ENCODE data around the gene ATG5. TPM values are rescaled to one million over a fixed set of nuclear protein-coding genes. Genes with fewer than 3 reads are reported as not detected.

Gene ATG5
- total RNA-seq, 2 experiments from 2014 or later, result 31.2 to 32.4 TPM

GRCh38 chr6:106170030-106170791 lies 155.3 kb downstream of the ATG5 start:
- peaks cover 52% of the 10 kb centered on the region for H3K4me1 Mint-ChIP-seq (ENCODE audit: low read depth)
- H3K36me3 Mint-ChIP-seq (ENCODE audit: low read depth), result peaks cover 2% of the 10 kb centered on the region
- no peak for DNase-seq
- H3K27ac Mint-ChIP-seq, result peak overlapping the region; percentile 28
- H3K4me3 Mint-ChIP-seq, result no peak overlapping the region
- no peak for ATAC-seq
- ChIA-PET POLR2A (interaction anchor here (1.0 to 4.2 kb wide), 2 partner anchors 10 to 71 kb away, joined by 3 to 13 read pairs; no protein-coding TSS in a partner anchor), CTCF (interaction anchor here (1.0 to 2.4 kb wide), 2 partner anchors 12 to 51 kb away, joined by 3 to 10 read pairs; no protein-coding TSS in a partner anchor)
- H3K27me3 Mint-ChIP-seq, result no peaks in the 10 kb centered on the region
- TF ChIP-seq CTCF (IDR thresholded peaks at IDR 0.05), result no peak
- peaks cover 2% of the 10 kb centered on the region for H3K9me3 Mint-ChIP-seq
- intact Hi-C loops (cut with micrococcal nuclease), result no loop called here

- peak; percentile 25 for ATAC-seq
- intact Hi-C loops (cut with micrococcal nuclease), result no loop called here
- POLR2A ChIA-PET, result interaction anchor here (0.8 to 4.2 kb wide), 5 partner anchors 8 to 70 kb away, joined by 4 to 16 read pairs (median 13); no protein-coding TSS in a partner anchor
These were observed 156.0 kb downstream of the ATG5 start for GRCh38 chr6:106169517-106169916.

GRCh38 chr6:106168097-106168888 lies 157.3 kb downstream of the ATG5 start:
- ChIA-PET CTCF (interaction anchor here (1.4 to 2.4 kb wide), 3 partner anchors 12 to 55 kb away, joined by 4 to 10 read pairs (median 6); no protein-coding TSS in a partner anchor), POLR2A (interaction anchor here (0.7 to 4.2 kb wide), 10 partner anchors 10 to 76 kb away, joined by 3 to 16 read pairs (median 6); no protein-coding TSS in a partner anchor)
- no peak overlapping the region for H3K4me3 Mint-ChIP-seq
- DNase-seq (no peak), ATAC-seq (no peak)
- TF ChIP-seq CTCF (IDR thresholded peaks at IDR 0.05), result no peak
- no peaks in the 10 kb centered on the region for H3K27me3 Mint-ChIP-seq
- H3K4me1 Mint-ChIP-seq (ENCODE audit: low read depth), result peaks cover 64% of the 10 kb centered on the region
- intact Hi-C loops (cut with micrococcal nuclease), result no loop called here
- peaks cover 2% of the 10 kb centered on the region for H3K9me3 Mint-ChIP-seq
- H3K36me3 Mint-ChIP-seq (ENCODE audit: low read depth), result peaks cover 4% of the 10 kb centered on the region
- peak overlapping the region; percentile 44 for H3K27ac Mint-ChIP-seq

More at GRCh38 chr6:106169517-106169916, 156.0 kb downstream of the ATG5 start:
- Mint-ChIP-seq H3K9me3 (peaks cover 2% of the 10 kb centered on the region), H3K27ac (peak overlapping the region; percentile 28), H3K36me3 (ENCODE audit: low read depth) (peaks cover 3% of the 10 kb centered on the region), H3K4me1 (ENCODE audit: low read depth) (peaks cover 57% of the 10 kb centered on the region), H3K4me3 (no peak overlapping the region), H3K27me3 (no peaks in the 10 kb centered on the region)
- no peak for TF ChIP-seq CTCF (IDR thresholded peaks at IDR 0.05)
- CTCF ChIA-PET, result interaction anchor here (1.0 to 2.4 kb wide), 2 partner anchors 13 to 51 kb away, joined by 3 to 10 read pairs; no protein-coding TSS in a partner anchor
- DNase-seq, result no peak

- ATAC-seq (no peak), DNase-seq (no peak)
- H3K27me3 Mint-ChIP-seq, result no peaks in the 10 kb centered on the region
- intact Hi-C loops (cut with micrococcal nuclease), result no loop called here
- POLR2A ChIA-PET, result interaction anchor here (0.6 to 4.2 kb wide), 10 partner anchors 11 to 75 kb away, joined by 3 to 16 read pairs (median 6); no protein-coding TSS in a partner anchor
- H3K27ac Mint-ChIP-seq, result peak overlapping the region; percentile 67
- CTCF ChIA-PET, result interaction anchor here (0.7 to 2.0 kb wide), 5 partner anchors 11 to 106 kb away, joined by 3 to 6 read pairs (median 4); no protein-coding TSS in a partner anchor
- no peak for TF ChIP-seq CTCF (IDR thresholded peaks at IDR 0.05)
- peaks cover 4% of the 10 kb centered on the region for H3K36me3 Mint-ChIP-seq (ENCODE audit: low read depth)
- no peak overlapping the region for H3K4me3 Mint-ChIP-seq
- peaks cover 67% of the 10 kb centered on the region for H3K4me1 Mint-ChIP-seq (ENCODE audit: low read depth)
- no peaks in the 10 kb centered on the region for H3K9me3 Mint-ChIP-seq
These were observed 158.3 kb downstream of the ATG5 start for GRCh38 chr6:106167096-106167814.

Measured in activated CD8-positive, alpha-beta T cell treated with anti-CD3 and anti-CD28 coated beads for 36 hours (primary cell).